HepG2 (cell line): Measurements from ENCODE around the gene GCLC. TPM values are rescaled to one million over a fixed set of nuclear protein-coding genes. Genes with fewer than 3 reads are reported as not detected.
A peak's percentile ranks its signal among the peaks of the same experiment; 100 is the strongest.

Experiments used
- ATAC-seq: fragments of 200-7000 bp; cut with Tn5 transposase; 3 replicates; pipeline ENCODE4 v1.9.1; 2020; ENCODE audit warnings: mild to moderate bottlenecking, moderate library complexity
- BruUV-seq: library from RNA; stranded (reverse); fragments of 400-500 nt; replicated peaks from 2 replicates; lab custom pipeline; 2021; lab: Mats Ljungman, UMichigan
- CTCF ChIA-PET: fragments of 300-600 bp; formaldehyde crosslinking; extraction: SDS; loops from one replicate; lab custom pipeline; 2021; ENCODE audit warnings: low total read pairs, inconsistent platforms, low intra/inter-chr PET ratio; lab: Yijun Ruan, JAX
- POLR2A ChIA-PET: fragments of 350-600 bp; sonication (Branson Sonifier 250); formaldehyde crosslinking; loops from one replicate; lab custom pipeline; 2020; ENCODE audit warnings: antibody characterized with exemption, inconsistent platforms; lab: Yijun Ruan, JAX
- DNase-seq: peaks from one replicate; pipeline ENCODE4 v3.0.0-alpha.2; 2015; ENCODE audit warnings: low spot score
- FAIRE-seq: peaks from 3 replicates; lab custom pipeline; 2011; peaks lifted over from hg19 to GRCh38; lab: Jason Lieb, UNC
- H2AFZ ChIP-seq: one replicate; pipeline ENCODE4 v1.6.1; 2011; ENCODE audit warnings: low read length, inconsistent platforms
- H3K27ac ChIP-seq: fragments of 300-600 bp; 3 replicates; pipeline ENCODE4 v1.8.0; 2011; ENCODE audit warnings: mixed run types, mild to moderate bottlenecking, mixed read lengths, low read length, inconsistent platforms; ENCODE audit not compliant: insufficient read depth; ENCODE audit errors: extremely low read length
- H3K27me3 ChIP-seq, 2 experiments: fragments of 200-600 bp in 1 of 2; 2 replicates in 1 of 2; 3 replicates in 1 of 2; pipeline versions ENCODE4 v1.6.0 to v1.8.0; 2011; ENCODE audit warnings: low read length in 2 of 2, mild to moderate bottlenecking in 2 of 2, moderate library complexity in 2 of 2, inconsistent platforms in 1 of 2; ENCODE audit not compliant: insufficient read depth in 2 of 2, control insufficient read depth in 1 of 2
- H3K36me3 ChIP-seq, 2 experiments: fragments of 200-600 bp in 1 of 2; replicated peaks in 1 of 2; 2 replicates in 1 of 2; 3 replicates in 1 of 2; pipeline versions ENCODE4 v1.5.1 to v1.8.0; 2011; ENCODE audit warnings: low read length in 2 of 2, inconsistent platforms in 1 of 2; ENCODE audit not compliant: insufficient read depth in 2 of 2, control insufficient read depth in 1 of 2
- H3K4me1 ChIP-seq: 2 replicates; pipeline ENCODE4 v1.5.1; 2012; ENCODE audit warnings: low read length, inconsistent platforms; ENCODE audit not compliant: insufficient read depth
- H3K4me2 ChIP-seq: 2 replicates; pipeline ENCODE4 v1.6.0; 2011; ENCODE audit warnings: low read depth, low read length, inconsistent platforms
- H3K4me3 ChIP-seq, 3 experiments: fragments of 200-600 bp in 1 of 3; sonication (generic), shearing (Covaris generic) in 1 of 3; replicated peaks in 1 of 3; 2 replicates each; pipeline ENCODE4 v1.5.1; 2011 to 2016; ENCODE audit warnings: low read length in 3 of 3, inconsistent platforms in 2 of 3, low read depth in 2 of 3, mild to moderate bottlenecking in 2 of 3, control low read depth in 1 of 3, mixed read lengths in 1 of 3; ENCODE audit not compliant: insufficient read depth in 1 of 3
- H3K79me2 ChIP-seq: one replicate; pipeline ENCODE4 v1.6.1; 2011; ENCODE audit warnings: low read length, inconsistent platforms; ENCODE audit not compliant: insufficient read depth
- H3K9ac ChIP-seq: 2 replicates; pipeline ENCODE4 v1.6.0; 2011; ENCODE audit warnings: mild to moderate bottlenecking, low read depth, low read length, inconsistent platforms; ENCODE audit not compliant: insufficient read depth
- H3K9me3 ChIP-seq: 2 replicates; pipeline ENCODE4 v1.5.1; 2012; ENCODE audit warnings: mild to moderate bottlenecking, low read length
- H4K20me1 ChIP-seq: 2 replicates; pipeline ENCODE4 v1.6.0; 2011; ENCODE audit warnings: inconsistent platforms, mild to moderate bottlenecking, low read length, moderate library complexity; ENCODE audit not compliant: insufficient read depth
- ARHGAP35 ChIP-seq: sonication (generic); formaldehyde crosslinking; IDR thresholded peaks from 2 replicates; pipeline ENCODE4 v1.9.0; 2022; ENCODE audit warnings: mild to moderate bottlenecking, inconsistent platforms, moderate library complexity, missing genetic modification reagents, borderline replicate concordance
- ATF5 ChIP-seq: sonication (generic); formaldehyde crosslinking; IDR thresholded peaks from 2 replicates; pipeline ENCODE4 v1.4.0; 2020; ENCODE audit warnings: mild to moderate bottlenecking, low read depth, missing genetic modification reagents
- BATF2 ChIP-seq: sonication (generic); formaldehyde crosslinking; IDR thresholded peaks from 2 replicates; pipeline ENCODE4 v1.8.0; 2022; ENCODE audit warnings: mild to moderate bottlenecking, missing genetic modification reagents, moderate library complexity
- ELF1 ChIP-seq: sonication (generic); formaldehyde crosslinking; IDR thresholded peaks from 2 replicates; pipeline ENCODE4 v1.4.0; 2020; ENCODE audit warnings: missing genetic modification reagents
- EZH2 ChIP-seq: conservative IDR thresholded peaks from 2 replicates; pipeline ENCODE4 v1.6.1; 2012; ENCODE audit warnings: mild to moderate bottlenecking, low read depth, low read length, moderate library complexity
- FOXP1 ChIP-seq, 2 experiments: fragments of 450-650 bp in 1 of 2; IDR thresholded peaks; 2 replicates each; pipeline ENCODE4 v1.6.1; 2017 to 2018; ENCODE audit warnings: antibody characterized with exemption in 1 of 2
- ISL2 ChIP-seq: sonication (generic); formaldehyde crosslinking; IDR thresholded peaks from 2 replicates; pipeline ENCODE4 v1.5.0; 2020; ENCODE audit warnings: missing genetic modification reagents
- ZBTB1 ChIP-seq: sonication (generic); formaldehyde crosslinking; IDR thresholded peaks from 2 replicates; pipeline ENCODE4 v1.4.0; 2020; ENCODE audit warnings: missing genetic modification reagents, borderline replicate concordance
- ZBTB21 ChIP-seq: sonication (generic); formaldehyde crosslinking; IDR thresholded peaks from 2 replicates; pipeline ENCODE4 v1.4.0; 2020; ENCODE audit warnings: missing genetic modification reagents
- ZBTB7B ChIP-seq: sonication (generic); formaldehyde crosslinking; IDR thresholded peaks from 2 replicates; pipeline ENCODE4 v1.4.0; 2020; ENCODE audit warnings: missing genetic modification reagents
- ZNF569 ChIP-seq: sonication (generic); formaldehyde crosslinking; IDR thresholded peaks from 2 replicates; pipeline ENCODE4 v1.5.0; 2020; ENCODE audit warnings: mild to moderate bottlenecking, missing genetic modification reagents, moderate library complexity, borderline replicate concordance
- ZNF644 ChIP-seq: IDR thresholded peaks from 2 replicates; pipeline ENCODE4 v1.6.1; 2016; ENCODE audit warnings: low read depth
- WGBS: methylation state at CpG from one replicate; pipeline ENCODE4 v1.1.6; 2017; ENCODE audit warnings: low lambda C conversion rate; 5-methylcytosine and 5-hydroxymethylcytosine counted together
- in situ Hi-C: cut with HindIII; loops from 2 replicates; pipeline ENCODE4 v1.10.0; 2017; ENCODE audit warnings: low pct_unique_long_range_greater_than_20kb; ENCODE audit not compliant: extremely low pct_ligation_motif_present
- intact Hi-C: fragments of 100-400 bp; cut with micrococcal nuclease; formaldehyde crosslinking; loops from one replicate; pipeline ENCODE4 v1.10.0; 2022; ENCODE audit not compliant: unreplicated experiment
- polyA plus RNA-seq, 8 experiments: library from polyadenylated mRNA; depleted of rRNA in 3 of 8; stranded (reverse) in 7 of 8; unstranded in 1 of 8; fragments of >200 nt; fragmentation: Illumina TruSeq in 4 of 8; extraction: Trizol in 4 of 8; gene quantifications; 2 replicates each; pipeline versions ENCODE4 v1.2.1 to v1.2.3, GENCODE V29; 2011 to 2016; ENCODE audit warnings: low read depth in 4 of 8, missing spikeins in 1 of 8, mixed read lengths in 1 of 8; ENCODE audit not compliant: insufficient read depth in 1 of 8
- total RNA-seq, 5 experiments: library from RNA; depleted of rRNA; stranded (reverse); fragments of >200 nt; fragmentation: Illumina TruSeq; extraction: Trizol; gene quantifications; 2 replicates each; pipeline ENCODE4 v1.2.3, GENCODE V29; 2016; ENCODE audit warnings: low read depth in 1 of 5
- TF ChIP-seq, protein P1 (sequence below): sonication (generic); formaldehyde crosslinking; conservative IDR thresholded peaks from 2 replicates; pipeline ENCODE4 v1.4.0; 2020; ENCODE audit warnings: missing genetic modification reagents
- TF ChIP-seq, protein P2 (sequence below): sonication (generic); formaldehyde crosslinking; IDR thresholded peaks from 2 replicates; pipeline ENCODE4 v1.8.0; 2022; ENCODE audit warnings: missing genetic modification reagents, mild to moderate bottlenecking, moderate library complexity, borderline replicate concordance

The GCLC gene
- total and polyA plus RNA-seq, 2 of the 13 experiments (the other 11 are each of a cell fraction or from before 2014, with no cell fraction given): 35.3 to 84.6 TPM

DNA sequence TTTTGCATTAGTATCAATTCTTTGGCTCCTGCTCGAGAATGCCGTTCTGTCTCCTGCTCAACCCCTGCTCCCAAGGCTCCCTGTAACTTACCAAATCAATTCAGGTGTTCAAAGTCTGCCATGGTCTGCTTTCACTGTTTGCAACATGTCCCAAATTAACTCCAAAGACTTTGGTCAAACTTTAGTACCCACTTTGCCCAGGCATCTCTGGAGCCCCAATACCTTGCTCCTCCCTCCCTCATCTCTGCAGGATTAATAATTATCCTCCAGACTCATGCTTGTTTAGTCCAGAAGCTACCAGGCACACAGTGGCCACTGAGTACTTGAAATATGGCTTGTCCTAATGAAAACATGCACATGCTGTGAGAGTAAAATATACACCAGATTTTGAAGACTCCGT, 30.2 kb downstream of the GCLC start (continued):
- no peak for TF ChIP-seq ARHGAP35 (CRISPR knock-in tag)
- TF ChIP-seq ELF1: no peak

GRCh38 chr6:53513519-53513966, 31.4 kb downstream of the GCLC start:
- FAIRE-seq: no peak
- Histone ChIP-seq H3K36me3 (peaks cover 16 to 35% of the 10 kb centered on the region in 2 experiments), H3K27me3 (no peaks in the 10 kb centered on the region), H3K9me3 (no peaks in the 10 kb centered on the region), H2AFZ (no peak overlapping the region), H4K20me1 (no peaks in the 10 kb centered on the region), H3K4me1 (peaks cover 59% of the 10 kb centered on the region), H3K4me3 (no peak overlapping the region), H3K27ac (peak overlapping the region; percentile 39), H3K4me2 (no peak overlapping the region), H3K9ac (no peak overlapping the region), H3K79me2 (peaks cover 6% of the 10 kb centered on the region)
- ChIA-PET POLR2A (interaction anchor here (2.2 to 3.1 kb wide), 2 partner anchors 31 to 34 kb away, joined by 10 to 11 read pairs; partner anchors contain the start of gene GCLC), CTCF (no interaction called here)
- BruUV-seq: no TSS peak
- DNase-seq: peak; percentile 19
- WGBS: 36% methylated on average over 2 of the region's 2 CpGs
- in situ Hi-C loops (no loop called here), intact Hi-C loops (loop anchor here (5.0 kb wide), 1 partner anchor 204 kb away; no protein-coding TSS in a partner anchor)
- ATAC-seq: peak; percentile 59
- TF ChIP-seq, protein P1, sequence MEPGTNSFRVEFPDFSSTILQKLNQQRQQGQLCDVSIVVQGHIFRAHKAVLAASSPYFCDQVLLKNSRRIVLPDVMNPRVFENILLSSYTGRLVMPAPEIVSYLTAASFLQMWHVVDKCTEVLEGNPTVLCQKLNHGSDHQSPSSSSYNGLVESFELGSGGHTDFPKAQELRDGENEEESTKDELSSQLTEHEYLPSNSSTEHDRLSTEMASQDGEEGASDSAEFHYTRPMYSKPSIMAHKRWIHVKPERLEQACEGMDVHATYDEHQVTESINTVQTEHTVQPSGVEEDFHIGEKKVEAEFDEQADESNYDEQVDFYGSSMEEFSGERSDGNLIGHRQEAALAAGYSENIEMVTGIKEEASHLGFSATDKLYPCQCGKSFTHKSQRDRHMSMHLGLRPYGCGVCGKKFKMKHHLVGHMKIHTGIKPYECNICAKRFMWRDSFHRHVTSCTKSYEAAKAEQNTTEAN: 0 out of 2 replicates have a peak, but pooled peaks have one; percentile 42
- TF ChIP-seq ZBTB21 (CRISPR knock-in tag) (no peak), ZNF644 (CRISPR knock-in tag) (peak; percentile 54; the same call in 1 of the 2 replicates), ATF5 (CRISPR knock-in tag) (no peak), EZH2 (no peak), ZBTB7B (CRISPR knock-in tag) (0 out of 2 replicates have a peak, but pooled peaks have one; percentile 22), ZBTB1 (CRISPR knock-in tag) (no peak), ZNF569 (CRISPR knock-in tag) (no peak), BATF2 (no peak), FOXP1 (IDR thresholded peaks at IDR 0.05) (no peak), FOXP1 (CRISPR knock-in tag; IDR thresholded peaks at IDR 0.05) (peak; percentile 50; the same call in 1 of the 2 replicates), ISL2 (CRISPR knock-in tag) (peak; percentile 57; the same call in 1 of the 2 replicates)
- TF ChIP-seq, protein P2, sequence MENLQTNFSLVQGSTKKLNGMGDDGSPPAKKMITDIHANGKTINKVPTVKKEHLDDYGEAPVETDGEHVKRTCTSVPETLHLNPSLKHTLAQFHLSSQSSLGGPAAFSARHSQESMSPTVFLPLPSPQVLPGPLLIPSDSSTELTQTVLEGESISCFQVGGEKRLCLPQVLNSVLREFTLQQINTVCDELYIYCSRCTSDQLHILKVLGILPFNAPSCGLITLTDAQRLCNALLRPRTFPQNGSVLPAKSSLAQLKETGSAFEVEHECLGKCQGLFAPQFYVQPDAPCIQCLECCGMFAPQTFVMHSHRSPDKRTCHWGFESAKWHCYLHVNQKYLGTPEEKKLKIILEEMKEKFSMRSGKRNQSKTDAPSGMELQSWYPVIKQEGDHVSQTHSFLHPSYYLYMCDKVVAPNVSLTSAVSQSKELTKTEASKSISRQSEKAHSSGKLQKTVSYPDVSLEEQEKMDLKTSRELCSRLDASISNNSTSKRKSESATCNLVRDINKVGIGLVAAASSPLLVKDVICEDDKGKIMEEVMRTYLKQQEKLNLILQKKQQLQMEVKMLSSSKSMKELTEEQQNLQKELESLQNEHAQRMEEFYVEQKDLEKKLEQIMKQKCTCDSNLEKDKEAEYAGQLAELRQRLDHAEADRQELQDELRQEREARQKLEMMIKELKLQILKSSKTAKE (CRISPR knock-in tag): no peak
